AG09309 (cell line): ENCODE data around the gene TMSB4Y.

Experiments used
- DNase-seq: peaks from one replicate; pipeline ENCODE4 v3.0.0-alpha.2; 2010; ENCODE audit warnings: low read depth
- H3K4me3 ChIP-seq: 2 replicates; pipeline ENCODE4 v1.5.1; 2011; ENCODE audit warnings: mild to moderate bottlenecking, low read depth, low read length, moderate library complexity; ENCODE audit not compliant: control insufficient read depth
- TF ChIP-seq, protein P1 (sequence below): IDR thresholded peaks from 2 replicates; pipeline ENCODE4 v1.5.1; 2011; ENCODE audit warnings: mild to moderate bottlenecking, low read depth, low read length, inconsistent platforms; ENCODE audit not compliant: insufficient read depth, control insufficient read depth; ENCODE audit errors: missing control alignments

Gene TMSB4Y

DNA sequence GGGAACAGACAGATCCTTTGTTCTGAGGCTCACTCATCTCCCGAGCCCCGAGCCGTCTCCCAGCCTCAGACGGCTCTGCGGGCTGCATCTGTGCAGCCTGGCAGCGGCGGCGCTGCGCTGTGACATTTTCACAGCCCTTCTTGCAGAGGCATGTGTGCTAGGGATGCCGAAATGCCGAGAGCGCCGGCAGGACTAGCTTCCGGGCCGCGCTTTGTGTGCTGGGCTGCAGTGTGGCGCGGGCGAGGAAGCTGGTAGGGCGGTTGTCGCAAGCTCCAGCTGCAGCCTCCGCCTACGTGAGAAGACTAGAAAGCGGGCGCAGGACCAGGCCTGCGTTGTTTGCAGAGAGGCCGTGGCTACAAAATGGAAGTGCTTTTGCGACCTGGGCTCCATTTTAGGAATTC, at the start of gene TMSB4Y:
TMSB4Y (plus strand) TSS at position 332 of the 401 bp plus-strand sequence.
- TF ChIP-seq, protein P1, sequence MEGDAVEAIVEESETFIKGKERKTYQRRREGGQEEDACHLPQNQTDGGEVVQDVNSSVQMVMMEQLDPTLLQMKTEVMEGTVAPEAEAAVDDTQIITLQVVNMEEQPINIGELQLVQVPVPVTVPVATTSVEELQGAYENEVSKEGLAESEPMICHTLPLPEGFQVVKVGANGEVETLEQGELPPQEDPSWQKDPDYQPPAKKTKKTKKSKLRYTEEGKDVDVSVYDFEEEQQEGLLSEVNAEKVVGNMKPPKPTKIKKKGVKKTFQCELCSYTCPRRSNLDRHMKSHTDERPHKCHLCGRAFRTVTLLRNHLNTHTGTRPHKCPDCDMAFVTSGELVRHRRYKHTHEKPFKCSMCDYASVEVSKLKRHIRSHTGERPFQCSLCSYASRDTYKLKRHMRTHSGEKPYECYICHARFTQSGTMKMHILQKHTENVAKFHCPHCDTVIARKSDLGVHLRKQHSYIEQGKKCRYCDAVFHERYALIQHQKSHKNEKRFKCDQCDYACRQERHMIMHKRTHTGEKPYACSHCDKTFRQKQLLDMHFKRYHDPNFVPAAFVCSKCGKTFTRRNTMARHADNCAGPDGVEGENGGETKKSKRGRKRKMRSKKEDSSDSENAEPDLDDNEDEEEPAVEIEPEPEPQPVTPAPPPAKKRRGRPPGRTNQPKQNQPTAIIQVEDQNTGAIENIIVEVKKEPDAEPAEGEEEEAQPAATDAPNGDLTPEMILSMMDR = no peak
- H3K4me3 ChIP-seq = no peak within 1 kb of the TSS
- DNase-seq = no peak

DNA sequence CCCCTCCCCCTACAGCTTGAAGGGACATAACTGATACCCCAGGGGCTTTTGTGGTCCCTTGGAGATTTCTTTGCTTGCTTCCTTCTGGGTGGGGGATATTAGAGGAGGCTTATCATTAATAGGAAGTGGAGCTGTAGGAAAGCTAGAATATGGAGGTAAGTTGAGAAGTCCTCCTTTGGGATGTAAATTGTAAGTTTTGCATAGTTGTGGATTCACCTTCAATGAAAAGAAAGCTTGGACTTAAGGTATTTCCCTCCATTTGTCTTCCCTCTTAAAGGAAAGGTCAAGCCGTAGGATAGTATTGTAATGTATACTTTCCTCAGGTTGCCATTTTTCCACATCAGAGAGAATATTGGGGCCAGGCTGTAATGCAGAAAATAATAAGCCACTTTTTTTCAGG, 39.5 kb upstream of the TMSB4Y start:
- DNase-seq = no peak
- TF ChIP-seq, protein P1 = no peak
- no peak overlapping the region for H3K4me3 ChIP-seq

DNA sequence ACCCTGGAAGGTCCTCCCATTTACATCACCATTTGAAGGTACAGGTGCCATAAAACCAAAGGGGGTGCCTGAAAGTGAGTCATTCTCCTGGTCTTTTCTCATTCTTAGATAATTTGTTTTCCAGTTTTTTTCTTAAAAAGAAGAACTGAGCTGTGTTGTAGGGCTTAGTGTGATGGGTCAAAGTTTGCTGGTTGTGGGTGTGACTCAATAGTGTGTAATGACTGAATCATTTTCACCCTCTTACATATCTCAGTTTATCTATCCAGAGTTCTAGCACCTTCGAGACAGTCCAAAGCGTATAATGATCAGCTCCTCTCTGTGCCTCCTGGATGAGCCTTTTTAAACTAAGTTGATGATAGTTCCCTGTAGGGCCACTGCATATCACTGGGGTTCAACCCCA, 32.6 kb upstream of the TMSB4Y start:
- no peak for DNase-seq
- TF ChIP-seq, protein P1 = no peak

DNA sequence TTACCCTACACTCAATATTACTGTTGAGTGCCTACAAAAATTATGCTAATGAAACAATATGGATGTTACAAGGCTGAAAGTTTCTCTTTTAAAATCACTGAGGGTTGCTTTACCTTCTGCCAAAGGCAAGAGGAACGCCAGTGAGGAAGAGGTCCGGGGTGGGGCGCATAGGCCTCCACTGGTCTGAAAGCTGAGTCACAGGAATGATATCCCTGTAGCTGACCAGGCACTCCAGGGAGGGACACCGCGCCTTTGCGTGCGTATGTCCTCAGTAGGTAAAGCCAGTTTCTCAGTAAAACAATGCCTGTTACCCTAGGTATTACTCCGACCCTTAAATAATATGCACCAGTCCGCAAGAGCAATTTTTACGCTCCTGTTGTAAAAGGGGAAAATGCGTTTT, 1.4 kb upstream of the TMSB4Y start:
- H3K4me3 ChIP-seq = no peak overlapping the region
- TF ChIP-seq, protein P1 = no peak
- no peak for DNase-seq

More for the DNA sequence above, 32.6 kb upstream of the TMSB4Y start:
- H3K4me3 ChIP-seq = no peak overlapping the region

DNA sequence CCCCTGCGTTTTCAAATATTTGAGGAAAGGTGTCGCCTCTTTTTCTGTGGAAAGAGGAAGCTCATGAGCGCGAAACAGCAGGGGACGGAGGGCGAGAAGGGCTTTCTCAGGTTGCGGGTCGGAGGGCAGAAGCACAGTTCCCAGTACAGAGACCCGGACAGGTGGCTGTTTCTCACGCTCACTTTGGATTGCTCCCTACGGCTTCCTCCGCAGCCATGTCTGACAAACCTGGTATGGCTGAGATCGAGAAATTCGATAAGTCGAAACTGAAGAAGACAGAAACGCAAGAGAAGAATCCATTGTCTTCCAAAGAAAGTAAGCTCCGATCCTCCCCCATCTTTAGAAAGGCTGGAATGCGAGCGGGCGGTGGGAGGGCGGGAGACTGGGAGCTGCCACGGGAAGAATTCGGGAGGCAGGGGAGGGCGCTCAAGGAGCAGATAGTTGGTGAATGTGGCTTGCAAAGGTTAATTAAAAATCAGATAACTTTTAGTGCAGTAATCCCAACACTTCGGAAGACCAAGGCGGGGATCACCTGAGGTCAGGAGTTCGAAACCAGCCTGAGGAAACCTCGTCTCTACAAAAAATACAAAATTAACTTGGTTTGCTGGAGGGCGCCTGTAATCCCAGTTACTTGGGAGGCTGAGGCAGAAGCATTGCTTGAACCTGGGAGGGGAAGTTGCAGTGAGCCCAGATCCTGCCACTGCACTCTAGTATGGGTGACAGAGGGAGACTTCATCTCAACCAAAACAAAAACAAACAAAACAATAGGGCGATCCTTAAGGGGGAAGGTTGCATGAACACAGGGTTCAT, 627 bp downstream of the TMSB4Y start:
- DNase-seq = no peak
- H3K4me3 ChIP-seq = no peak overlapping the region
- TF ChIP-seq, protein P1 = no peak

DNA sequence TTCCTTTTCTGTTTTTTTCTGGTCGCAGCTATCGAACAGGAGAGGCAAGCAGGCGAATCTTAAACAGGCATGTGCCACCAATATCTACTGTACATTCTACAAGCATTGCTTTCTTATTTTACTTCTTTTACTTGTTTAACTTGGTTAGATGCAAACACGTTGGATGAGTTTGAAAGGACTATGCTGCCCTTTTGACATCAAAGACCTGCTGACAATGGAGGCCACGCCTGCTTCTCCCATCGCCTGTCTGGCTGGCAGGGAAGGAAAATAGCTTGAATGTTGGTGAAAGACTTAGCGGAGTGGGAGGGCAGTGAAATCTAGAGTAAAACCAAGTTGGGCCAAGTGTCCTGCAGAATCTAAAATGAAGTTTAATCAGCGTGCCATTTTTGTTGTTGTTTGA, 1.5 kb downstream of the TMSB4Y start:
- TF ChIP-seq, protein P1 = no peak
- no peak for DNase-seq
- H3K4me3 ChIP-seq = no peak overlapping the region
